SU-DHL-6 (cell line): ENCODE measurements around the gene SHOX.

Experiments
- H2AFZ ChIP-seq: fragments of 200-600 bp; sonication (generic); 2 replicates; pipeline ENCODE4 v1.6.1; 2014; ENCODE audit warnings: low read depth, mild to moderate bottlenecking, moderate library complexity, mixed read lengths, antibody characterized with exemption, low read length; ENCODE audit not compliant: severe bottlenecking
- H3F3A ChIP-seq: fragments of 200-600 bp; shearing (Covaris generic); 2 replicates; pipeline ENCODE4 v1.6.0; 2016; ENCODE audit warnings: antibody characterized with exemption, mild to moderate bottlenecking; ENCODE audit not compliant: insufficient read depth
- H3K27ac ChIP-seq: fragments of 200-600 bp; sonication (generic); 2 replicates; pipeline ENCODE4 v1.5.1; 2016; ENCODE audit warnings: low read depth, mild to moderate bottlenecking, low read length, moderate library complexity, mixed read lengths
- H3K27me3 ChIP-seq: fragments of 200-600 bp; sonication (generic), shearing (Covaris generic); 2 replicates; pipeline ENCODE4 v1.6.0; 2014; ENCODE audit warnings: mild to moderate bottlenecking, low read length
- H3K36me3 ChIP-seq: fragments of 200-600 bp; sonication (generic); 2 replicates; pipeline ENCODE4 v1.6.1; 2014; ENCODE audit warnings: mild to moderate bottlenecking, low read length, mixed read lengths
- H3K4me2 ChIP-seq: fragments of 300-600, 200-600 bp; shearing (Covaris generic), sonication (generic); 2 replicates; pipeline ENCODE4 v1.6.0; 2014; ENCODE audit warnings: low read length, low read depth, mild to moderate bottlenecking; ENCODE audit not compliant: poor library complexity, severe bottlenecking
- H3K4me3 ChIP-seq: fragments of 200-600 bp; sonication (generic); 2 replicates; pipeline ENCODE4 v1.5.1; 2014; ENCODE audit warnings: antibody characterized with exemption, low read length, mild to moderate bottlenecking, mixed read lengths; ENCODE audit not compliant: insufficient read depth, poor library complexity, severe bottlenecking
- H3K79me2 ChIP-seq: fragments of 200-600 bp; sonication (generic); 2 replicates; pipeline ENCODE4 v1.6.1; 2014; ENCODE audit warnings: mild to moderate bottlenecking, low read length, moderate library complexity; ENCODE audit not compliant: insufficient read depth
- H3K9ac ChIP-seq: fragments of 200-600 bp; sonication (generic); 2 replicates; pipeline ENCODE4 v1.7.0; 2014; ENCODE audit warnings: mild to moderate bottlenecking, low read length
- H3K9me2 ChIP-seq: fragments of 200-600 bp; sonication (generic); replicated peaks from 2 replicates; pipeline ENCODE4 v1.6.1; 2014; ENCODE audit warnings: low read length; ENCODE audit not compliant: insufficient read depth
- H3K9me3 ChIP-seq: fragments of 200-600 bp; sonication (generic); 2 replicates; pipeline ENCODE4 v1.6.1; 2014; ENCODE audit warnings: low read length, mixed read lengths; ENCODE audit not compliant: insufficient read depth
- H4K20me1 ChIP-seq: fragments of 200-600 bp; sonication (generic); 2 replicates; pipeline ENCODE4 v1.6.1; 2014; ENCODE audit warnings: low read depth, mild to moderate bottlenecking, antibody characterized with exemption, low read length, moderate library complexity, mixed read lengths
- CTCF ChIP-seq: fragments of 200-600 bp; sonication (generic); IDR thresholded peaks from one replicate; pipeline ENCODE4 v1.5.1; 2017; ENCODE audit warnings: antibody characterized with exemption, mild to moderate bottlenecking, low read length, moderate library complexity; ENCODE audit not compliant: insufficient read depth, poor library complexity, severe bottlenecking
- EZH2phosphoT487 ChIP-seq: fragments of 200-600 bp; sonication (generic), shearing (Covaris generic); conservative IDR thresholded peaks from 2 replicates; pipeline ENCODE4 v1.6.1; 2018; ENCODE audit warnings: mild to moderate bottlenecking, antibody characterized with exemption, low read length, moderate library complexity, mixed read lengths

Gene SHOX

GRCh38 chrX:679291-679979 lies 48.8 kb downstream of the SHOX start:
- no peaks in the 10 kb centered on the region for H3K79me2 ChIP-seq
- no peak overlapping the region for H3K4me3 ChIP-seq
- no peaks in the 10 kb centered on the region for H4K20me1 ChIP-seq
- no peak overlapping the region for H3K9ac ChIP-seq
- H3K9me3 ChIP-seq: no peaks in the 10 kb centered on the region
- no peaks in the 10 kb centered on the region for H3K27me3 ChIP-seq
- H3F3A ChIP-seq: no peaks in the 10 kb centered on the region
- TF ChIP-seq CTCF: no peak
- no peak for TF ChIP-seq EZH2phosphoT487
- no peak overlapping the region for H2AFZ ChIP-seq
- no peak overlapping the region for H3K4me2 ChIP-seq
- no peak overlapping the region for H3K27ac ChIP-seq
- H3K36me3 ChIP-seq: no peaks in the 10 kb centered on the region
- H3K9me2 ChIP-seq: no peaks in the 10 kb centered on the region

- Histone ChIP-seq H3K79me2 (no peaks in the 10 kb centered on the region), H3K4me2 (no peak overlapping the region), H4K20me1 (no peaks in the 10 kb centered on the region), H3K9me2 (no peaks in the 10 kb centered on the region), H2AFZ (no peak overlapping the region), H3K9ac (no peak overlapping the region), H3K27me3 (no peaks in the 10 kb centered on the region), H3F3A (no peaks in the 10 kb centered on the region), H3K9me3 (no peaks in the 10 kb centered on the region), H3K4me3 (no peak overlapping the region), H3K36me3 (no peaks in the 10 kb centered on the region), H3K27ac (no peak overlapping the region)
- TF ChIP-seq CTCF: no peak
- no peak for TF ChIP-seq EZH2phosphoT487
Observed at GRCh38 chrX:680062-680461, 49.5 kb downstream of the SHOX start.

GRCh38 chrX:681989-682388 lies 51.4 kb downstream of the SHOX start:
- Histone ChIP-seq H3K4me3 (no peak overlapping the region), H3F3A (no peaks in the 10 kb centered on the region), H4K20me1 (no peaks in the 10 kb centered on the region), H3K27me3 (no peaks in the 10 kb centered on the region), H3K36me3 (no peaks in the 10 kb centered on the region), H3K79me2 (no peaks in the 10 kb centered on the region), H3K4me2 (no peak overlapping the region), H3K27ac (no peak overlapping the region), H3K9me2 (no peaks in the 10 kb centered on the region), H3K9ac (no peak overlapping the region), H2AFZ (no peak overlapping the region), H3K9me3 (no peaks in the 10 kb centered on the region)
- TF ChIP-seq CTCF: no peak
- TF ChIP-seq EZH2phosphoT487: no peak
